Subcutaneous abdominal adipose tissue (tissue), 5 donors: Measurements from ENCODE around the gene SHKBP1.
A peak's percentile ranks its signal among the peaks of the same experiment; 100 is the strongest.

Source experiments
- H3K27ac ChIP-seq: one replicate; pipeline ENCODE4 v1.7.0; 2013; ENCODE audit warnings: low read depth, mild to moderate bottlenecking, inconsistent platforms, low read length, moderate library complexity
- H3K27me3 ChIP-seq, 5 donors: one replicate each; pipeline ENCODE4 v1.7.0; 2013; ENCODE audit warnings: low read length in 5 of 5, inconsistent platforms in 1 of 5; ENCODE audit not compliant: control insufficient read depth in 5 of 5, insufficient read depth in 4 of 5
- H3K36me3 ChIP-seq, 5 donors: one replicate each; pipeline ENCODE4 v1.7.0; 2013; ENCODE audit warnings: low read length in 5 of 5; ENCODE audit not compliant: control insufficient read depth in 5 of 5, insufficient read depth in 5 of 5
- H3K4me1 ChIP-seq, 5 donors: one replicate each; pipeline ENCODE4 v1.7.0; 2013; ENCODE audit warnings: low read length in 5 of 5, mild to moderate bottlenecking in 3 of 5, moderate library complexity in 1 of 5; ENCODE audit not compliant: control insufficient read depth in 5 of 5, insufficient read depth in 5 of 5
- H3K4me3 ChIP-seq, 5 donors: one replicate each; pipeline ENCODE4 v1.7.0; 2013; ENCODE audit warnings: low read length in 5 of 5, low read depth in 1 of 5
- H3K9ac ChIP-seq, 5 donors: one replicate each; pipeline ENCODE4 v1.7.0; 2013; ENCODE audit warnings: low read length in 5 of 5, mild to moderate bottlenecking in 4 of 5, moderate library complexity in 3 of 5
- H3K9me3 ChIP-seq, 5 donors: one replicate each; pipeline ENCODE4 v1.7.0; 2013; ENCODE audit warnings: low read length in 5 of 5; ENCODE audit not compliant: control insufficient read depth in 5 of 5
- donor health status: healthy.
- donor health status: healthy.
- donor health status: healthy.
- donor health status: healthy.
- donor health status: healthy.

The SHKBP1 gene

GRCh38 chr19:40576585-40577451 lies at the start of gene SHKBP1:
Gene SHKBP1 (plus strand): TSS chr19:40576873. CDS start chr19:40576900, 27 bp downstream.
- Histone ChIP-seq H3K27me3 (no peaks in the 10 kb centered on the region), H3K9ac (peak within 1 kb of the TSS in 4 of 5 donors; percentile 60 to 83 (median 73)), H3K4me3 (peak within 1 kb of the TSS; percentile 80 to 99 (median 86)), H3K36me3 (peaks cover 0 to 22% (median 13%) of the 10 kb centered on the region in 5 donors), H3K9me3 (no peaks in the 10 kb centered on the region), H3K4me1 (peaks cover 3 to 21% (median 15%) of the 10 kb centered on the region in 5 donors), H3K27ac (peak within 1 kb of the TSS; percentile 67)

- Histone ChIP-seq H3K4me1 (peaks cover 2 to 15% (median 10%) of the 10 kb centered on the region in 5 donors), H3K9ac (no peak overlapping the region), H3K9me3 (no peaks in the 10 kb centered on the region), H3K4me3 (no peak overlapping the region), H3K36me3 (peaks cover 0 to 5% (median 0%) of the 10 kb centered on the region in 5 donors), H3K27me3 (peaks cover 0 to 13% (median 3%) of the 10 kb centered on the region in 5 donors), H3K27ac (no peak overlapping the region)
Observed at GRCh38 chr19:40528078-40528477, 48.6 kb upstream of the SHKBP1 start.

- Histone ChIP-seq H3K36me3 (peaks cover 0 to 5% (median 0%) of the 10 kb centered on the region in 5 donors), H3K4me3 (peak overlapping the region in 2 of 5 donors; percentile 55 to 73), H3K4me1 (peaks cover 2 to 10% (median 10%) of the 10 kb centered on the region in 5 donors), H3K9me3 (no peaks in the 10 kb centered on the region), H3K27ac (no peak overlapping the region), H3K9ac (no peak overlapping the region), H3K27me3 (peaks cover 0 to 13% (median 3%) of the 10 kb centered on the region in 5 donors)
Observed at GRCh38 chr19:40528533-40529092, 48.1 kb upstream of the SHKBP1 start.

GRCh38 chr19:40529093-40529954 lies 47.3 kb upstream of the SHKBP1 start:
- H3K4me1 ChIP-seq, result peaks cover 2 to 10% (median 10%) of the 10 kb centered on the region in 5 donors
- H3K36me3 ChIP-seq, result peaks cover 0 to 8% (median 3%) of the 10 kb centered on the region in 5 donors
- peaks cover 0 to 4% (median under 1%) of the 10 kb centered on the region in 5 donors for H3K9me3 ChIP-seq
- H3K9ac ChIP-seq, result peak overlapping the region in 3 of 5 donors; percentile 40 to 71 (median 51)
- no peak overlapping the region for H3K27ac ChIP-seq
- peaks cover 0 to 13% (median 3%) of the 10 kb centered on the region in 5 donors for H3K27me3 ChIP-seq
- H3K4me3 ChIP-seq, result peak overlapping the region; percentile 55 to 76 (median 70)

- peaks cover 2 to 10% (median 10%) of the 10 kb centered on the region in 5 donors for H3K4me1 ChIP-seq
- H3K27me3 ChIP-seq, result peaks cover 0 to 13% (median 3%) of the 10 kb centered on the region in 5 donors
- H3K36me3 ChIP-seq, result peaks cover 0 to 16% (median 8%) of the 10 kb centered on the region in 5 donors
- no peak overlapping the region for H3K27ac ChIP-seq
- H3K9ac ChIP-seq, result no peak overlapping the region
- H3K9me3 ChIP-seq, result peaks cover 0 to 6% (median 4%) of the 10 kb centered on the region in 5 donors
- H3K4me3 ChIP-seq, result peak overlapping the region in 1 of 5 donors; percentile 76
Observed at GRCh38 chr19:40530091-40530901, 46.4 kb upstream of the SHKBP1 start.

- Histone ChIP-seq H3K4me3 (no peak overlapping the region), H3K36me3 (peaks cover 0 to 16% (median 8%) of the 10 kb centered on the region in 5 donors), H3K9ac (no peak overlapping the region), H3K9me3 (peaks cover 0 to 6% (median 4%) of the 10 kb centered on the region in 5 donors), H3K4me1 (peaks cover 2 to 10% (median 10%) of the 10 kb centered on the region in 5 donors), H3K27me3 (peaks cover 0 to 11% (median 3%) of the 10 kb centered on the region in 5 donors), H3K27ac (no peak overlapping the region)
Observed at GRCh38 chr19:40533508-40533907, 43.2 kb upstream of the SHKBP1 start.

GRCh38 chr19:40534148-40534547 lies 42.5 kb upstream of the SHKBP1 start:
- no peak overlapping the region for H3K27ac ChIP-seq
- no peak overlapping the region for H3K9ac ChIP-seq
- H3K4me3 ChIP-seq, result no peak overlapping the region
- peaks cover 0 to 16% (median 8%) of the 10 kb centered on the region in 5 donors for H3K36me3 ChIP-seq
- H3K27me3 ChIP-seq, result peaks cover 0 to 11% (median 3%) of the 10 kb centered on the region in 5 donors
- H3K9me3 ChIP-seq, result peaks cover 0 to 6% (median 4%) of the 10 kb centered on the region in 5 donors
- H3K4me1 ChIP-seq, result peaks cover 2 to 10% (median 10%) of the 10 kb centered on the region in 5 donors

GRCh38 chr19:40539070-40539469 lies 37.6 kb upstream of the SHKBP1 start:
- H3K36me3 ChIP-seq, result peaks cover 0 to 10% (median 7%) of the 10 kb centered on the region in 5 donors
- H3K4me1 ChIP-seq, result peaks cover 0 to 11% (median 9%) of the 10 kb centered on the region in 5 donors
- H3K9me3 ChIP-seq, result peaks cover 0 to 6% (median 1%) of the 10 kb centered on the region in 5 donors
- H3K9ac ChIP-seq, result no peak overlapping the region
- no peaks in the 10 kb centered on the region for H3K27me3 ChIP-seq
- H3K27ac ChIP-seq, result no peak overlapping the region
- no peak overlapping the region for H3K4me3 ChIP-seq
